Stimulated activated CD8-positive, alpha-beta memory T cell treated with anti-CD3 and anti-CD28 coated beads, Interleukin-12 subunit alpha, Interleukin-12 subunit beta, amount 100 ng/mL, for 24 hours (primary cell): ENCODE measurements around the gene BAIAP2.

Experiments
- DNase-seq: peaks from one replicate; pipeline ENCODE4 v3.0.0-alpha.2; 2020; ENCODE audit errors: extremely low read depth

The BAIAP2 gene

GRCh38 chr17:81034779-81035520, at the start of gene BAIAP2:
TSS of gene BAIAP2 (plus strand) at chr17:81035151. CDS start at chr17:81035255, 104 bp downstream.
- peak; percentile 95 for DNase-seq

GRCh38 chr17:80986046-80986445, 48.9 kb upstream of the BAIAP2 start:
- DNase-seq, result no peak

GRCh38 chr17:80986816-80987475, 48.0 kb upstream of the BAIAP2 start:
- DNase-seq, result no peak

GRCh38 chr17:80987941-80988461, 47.0 kb upstream of the BAIAP2 start:
- DNase-seq, result no peak

- DNase-seq, result no peak
Observed at GRCh38 chr17:80989586-80989913, 45.4 kb upstream of the BAIAP2 start.

GRCh38 chr17:80990921-80991644, 43.9 kb upstream of the BAIAP2 start:
- no peak for DNase-seq

- DNase-seq, result no peak
Observed at GRCh38 chr17:80991645-80992076, 43.3 kb upstream of the BAIAP2 start, which contains the start of gene CHMP6. TSS of gene CHMP6 (plus strand) at chr17:80991841. CDS start at chr17:80991919, 78 bp downstream.

- DNase-seq, result no peak
Observed at GRCh38 chr17:80992077-80992947, 42.6 kb upstream of the BAIAP2 start.

- DNase-seq, result no peak
Observed at GRCh38 chr17:80992948-80993624, 41.9 kb upstream of the BAIAP2 start.

GRCh38 chr17:80995131-80995530, 39.8 kb upstream of the BAIAP2 start:
- no peak for DNase-seq

- no peak for DNase-seq
Observed at GRCh38 chr17:80996422-80997305, 38.3 kb upstream of the BAIAP2 start.

- DNase-seq, result no peak
Observed at GRCh38 chr17:80997424-80998117, 37.4 kb upstream of the BAIAP2 start.

- DNase-seq, result no peak
Observed at GRCh38 chr17:80998118-80998747, 36.7 kb upstream of the BAIAP2 start.

GRCh38 chr17:80998748-80999535, 36.0 kb upstream of the BAIAP2 start:
- DNase-seq, result no peak

GRCh38 chr17:80999536-81000333, 35.2 kb upstream of the BAIAP2 start:
- DNase-seq, result no peak

GRCh38 chr17:81000334-81000630, 34.7 kb upstream of the BAIAP2 start:
- no peak for DNase-seq

- no peak for DNase-seq
Observed at GRCh38 chr17:81000631-81001357, 34.2 kb upstream of the BAIAP2 start.
